GM18861 (cell line): ENCODE results near the gene OR10G3.

Experiments
- ATAC-seq: cut with Tn5 transposase; IDR thresholded peaks from one replicate; pipeline ENCODE4 v1.9.1; 2021; ENCODE audit not compliant: unreplicated experiment

The OR10G3 gene

GRCh38 chr14:21536418-21537089, 43.3 kb downstream of the OR10G3 start:
- ATAC-seq, result no peak

GRCh38 chr14:21535545-21536417, 44.1 kb downstream of the OR10G3 start:
- ATAC-seq, result no peak

GRCh38 chr14:21534576-21534975, 45.3 kb downstream of the OR10G3 start:
- ATAC-seq, result no peak

GRCh38 chr14:21533294-21533693, 46.6 kb downstream of the OR10G3 start:
- ATAC-seq, result no peak

GRCh38 chr14:21529515-21529914, 50.4 kb downstream of the OR10G3 start:
- no peak for ATAC-seq

- no peak for ATAC-seq
These were observed 51.2 kb downstream of the OR10G3 start for GRCh38 chr14:21528381-21529348.

- ATAC-seq, result no peak
These were observed 52.6 kb downstream of the OR10G3 start for GRCh38 chr14:21527318-21527679.

GRCh38 chr14:21526672-21527317, 53.1 kb downstream of the OR10G3 start:
- ATAC-seq, result no peak

GRCh38 chr14:21525962-21526671, 53.8 kb downstream of the OR10G3 start, which contains the start of gene SALL2:
TSS of gene SALL2 (minus strand) at chr14:21526346. CDS start at chr14:21526127, 219 bp downstream.
- ATAC-seq, result no peak

- no peak for ATAC-seq
These were observed 54.3 kb downstream of the OR10G3 start for GRCh38 chr14:21525571-21525961.

- ATAC-seq, result no peak
These were observed 55.0 kb downstream of the OR10G3 start for GRCh38 chr14:21524575-21525490.

GRCh38 chr14:21523203-21523602, 56.7 kb downstream of the OR10G3 start:
- no peak for ATAC-seq

GRCh38 chr14:21521501-21521900, 58.4 kb downstream of the OR10G3 start:
- ATAC-seq, result no peak

GRCh38 chr14:21520767-21521166, 59.1 kb downstream of the OR10G3 start:
- no peak for ATAC-seq

GRCh38 chr14:21518725-21519124, 61.2 kb downstream of the OR10G3 start:
- ATAC-seq, result no peak
